Pons (tissue), 1 donor: ENCODE data around the gene CES2.
"Not testable (repeated sequence)": the region's sequence is repeated elsewhere in the genome, so short reads cannot be mapped to it uniquely, and the experiment has no call there.

ENCODE experiments used
- DNase-seq: peaks from one replicate; pipeline ENCODE4 v3.0.0-alpha.2; 2016; ENCODE audit warnings: low spot score

CES2 gene

GRCh38 chr16:66979011-66979717 lies 43.8 kb downstream of the CES2 start:
- DNase-seq, result no peak

DNA sequence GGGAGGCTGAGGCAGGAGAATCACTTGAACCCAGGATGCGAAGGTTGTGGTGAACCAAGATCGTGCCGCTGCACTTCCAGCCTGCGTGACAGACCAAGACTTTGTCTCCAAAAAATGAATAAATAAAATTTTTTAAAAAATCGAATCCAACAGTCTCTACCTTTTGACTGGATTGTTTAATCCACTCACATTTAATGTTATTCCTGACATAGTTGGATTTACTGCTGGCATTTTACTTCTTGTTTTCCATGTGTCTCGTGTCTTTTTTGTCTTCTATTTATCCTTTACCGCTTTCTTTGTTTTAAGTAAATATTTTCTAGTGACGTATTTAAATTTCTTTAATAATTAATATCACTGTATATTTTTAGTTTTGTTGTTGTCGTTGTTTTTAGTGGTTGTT lies 47.7 kb downstream of the CES2 start:
- DNase-seq, result no peak

- no peak for DNase-seq
These were observed 49.6 kb downstream of the CES2 start for GRCh38 chr16:66984892-66985311.

DNA sequence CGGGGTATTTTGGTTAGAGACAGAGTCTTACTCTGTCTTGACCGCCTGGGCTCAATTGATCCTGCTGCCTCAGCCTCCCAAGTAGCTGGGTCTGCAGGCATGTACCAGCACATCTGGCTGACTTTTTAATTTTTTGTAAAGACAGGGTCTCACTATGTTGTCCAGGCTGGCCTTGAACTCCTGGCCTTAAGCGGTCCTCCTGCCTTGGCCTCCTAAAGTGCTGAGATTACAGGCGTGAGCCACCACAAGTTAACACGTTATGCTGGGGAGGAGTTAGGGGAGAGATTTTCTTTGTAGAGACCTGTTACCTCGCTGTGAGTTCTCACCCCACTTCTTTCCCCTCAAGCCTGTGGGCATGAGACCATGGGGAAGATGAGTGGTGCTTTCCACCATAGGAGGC lies 51.2 kb downstream of the CES2 start:
- no peak for DNase-seq

GRCh38 chr16:66988197-66988788 lies 53.0 kb downstream of the CES2 start, which contains the start of gene CES4A:
Gene CES4A, plus strand, starts transcription at chr16:66988589. Its CDS starts 184 bp downstream, at chr16:66988773.
- no peak for DNase-seq

DNA sequence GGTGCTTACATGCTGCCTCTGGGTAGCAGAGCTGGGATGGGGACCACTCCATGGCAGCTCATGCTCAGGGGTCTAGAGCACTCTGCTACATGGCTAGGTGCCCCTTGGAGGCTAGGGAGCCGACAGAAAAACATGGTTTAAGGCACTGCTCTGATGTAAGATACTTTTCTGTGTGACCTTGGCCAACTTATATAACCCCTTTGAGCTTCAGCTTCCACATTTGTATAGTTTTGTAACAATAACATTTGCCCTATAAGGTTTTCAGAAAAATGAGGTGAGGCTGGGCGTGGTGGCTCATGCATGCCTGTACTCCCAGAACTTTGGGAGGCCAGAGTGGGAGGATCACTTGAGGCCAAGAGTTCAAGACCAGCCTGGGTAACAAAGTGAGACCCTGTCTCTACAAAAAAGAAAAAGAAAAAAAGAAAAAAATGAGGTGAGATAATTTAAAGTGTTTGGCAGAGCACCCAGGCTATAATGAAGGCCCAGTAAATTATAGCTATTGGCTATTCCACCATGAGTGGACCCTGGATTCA lies 56.3 kb downstream of the CES2 start:
- no peak for DNase-seq

- DNase-seq, result not testable (repeated sequence)
These were observed 58.2 kb downstream of the CES2 start for GRCh38 chr16:66993558-66993957.
